Pancreas (tissue), 10 donors: ENCODE results near the gene CARS1. TPM values are rescaled to one million over a fixed set of nuclear protein-coding genes. Genes with fewer than 3 reads are reported as not detected.
"Not testable (repeated sequence)": the region's sequence is repeated elsewhere in the genome, so short reads cannot be mapped to it uniquely, and the experiment has no call there.

Experiments
- ATAC-seq, 4 donors: fragments of 200-7000 bp; cut with Tn5 transposase; one replicate each; pipeline versions ENCODE4 v1.8.0 to v1.9.1; 2020; ENCODE audit warnings: mild to moderate bottlenecking in 4 of 4, moderate library complexity in 4 of 4
- DNase-seq, 6 donors: peaks; one replicate each; pipeline ENCODE4 v3.0.0-alpha.2; 2020
- FAIRE-seq: peaks from 2 replicates; lab custom pipeline; 2012; peaks lifted over from hg19 to GRCh38; lab: Jason Lieb, UNC
- H3K27ac ChIP-seq, 4 donors: fragments of 200-600 bp; sonication (generic); 1 replicate in 3 of 4; 2 replicates in 1 of 4; pipeline versions ENCODE4 v1.5.0 to v1.8.0; 2020
- H3K27me3 ChIP-seq, 4 donors: fragments of 200-600 bp; one replicate each; pipeline ENCODE4 v1.8.0; 2021
- H3K36me3 ChIP-seq, 3 donors: fragments of 200-600 bp; sonication (generic) in 1 of 3; one replicate each; pipeline versions ENCODE4 v1.5.0 to v1.8.0; 2020 to 2021
- H3K4me1 ChIP-seq, 3 donors: fragments of 200-600 bp; one replicate each; pipeline ENCODE4 v1.8.0; 2021
- H3K4me3 ChIP-seq, 4 donors: fragments of 200-600 bp; sonication (generic) in 2 of 4; one replicate each; pipeline versions ENCODE4 v1.5.0 to v1.8.0; 2020 to 2021
- H3K9me3 ChIP-seq, 4 donors: fragments of 200-600 bp; one replicate each; pipeline ENCODE4 v1.8.0; 2021
- CTCF ChIP-seq, 4 donors: fragments of 200-600 bp; sonication (generic) in 3 of 4; IDR thresholded peaks; one replicate each; pipeline versions ENCODE4 v1.5.0 to v1.8.0; 2021; ENCODE audit warnings: antibody characterized with exemption in 4 of 4
- WGBS, 2 donors: extraction: QIAGEN DNeasy Blood & Tissue Kit; methylation state at CpG; one replicate each; pipeline ENCODE4 v1.1.7; 2013; 5-methylcytosine and 5-hydroxymethylcytosine counted together
- intact Hi-C, 3 donors: fragments of 100-400 bp; cut with DNase I; formaldehyde crosslinking; loops; one replicate each; pipeline versions ENCODE4 v1.11.1 to v1.14.2; 2022
- polyA plus RNA-seq, 2 donors: library from polyadenylated mRNA; stranded (reverse); fragments of 200-250 nt; gene quantifications; one replicate each; pipeline ENCODE4 v1.2.3, GENCODE V29; 2013
- total RNA-seq, 6 donors: library from RNA; stranded (reverse); fragmentation: NEBNext Ultra II Directional in 4 of 6; extraction: Animal tissue kit (Norgen Biotek cat#: 25700) in 4 of 6; gene quantifications; one replicate each; pipeline versions ENCODE4 v1.2.1 to v1.2.4, GENCODE V29; 2021 to 2023
- donor health status: healthy with polysubstance abuse.
- donor health status: DM: no; HTN: no; CAD: no; lungs with moderate emphysema.
- donor health status: DM: no; HTN: no; CAD: no.
- donor health status: control.
- donor health status: control.
- donor health status: Bipolar disorder and iron deficiency.
- donor health status: DM: yes; HTN: yes; CAD: no.
- donor health status: DM: no; HTN: no; CAD: no.
- donor health status: DM: no; HTN: no; CAD: no.
- donor health status: DM: yes; HTN: yes; CAD: no.

The CARS1 gene
- total and polyA plus RNA-seq, 8 donors = 14.8 to 65.0 (median 19.8) TPM

- no peak overlapping the region for H3K4me3 ChIP-seq
- intact Hi-C loops = no loop called here
- no peaks in the 10 kb centered on the region for H3K27me3 ChIP-seq
- TF ChIP-seq CTCF (IDR thresholded peaks at IDR 0.05) = no peak
- peak overlapping the region in 2 of 4 donors; percentile 4 to 19 for H3K27ac ChIP-seq
- FAIRE-seq (no peak), DNase-seq (peak; percentile 88 to 97 (median 93)), ATAC-seq (peak; percentile 97 to 99 (median 98))
- H3K4me1 ChIP-seq = peaks cover 0 to 10% (median 0%) of the 10 kb centered on the region in 3 donors
- H3K36me3 ChIP-seq = no peaks in the 10 kb centered on the region
- 38 to 49% methylated on average over 8 of the region's 8 CpGs for WGBS, 2 donors
- no peaks in the 10 kb centered on the region for H3K9me3 ChIP-seq
Measured at GRCh38 chr11:3074912-3075589, 17.8 kb upstream of the CARS1 start.

GRCh38 chr11:3073029-3073435 lies 15.8 kb upstream of the CARS1 start:
- DNase-seq (no peak), ATAC-seq (no peak), FAIRE-seq (no peak)
- no peak for TF ChIP-seq CTCF (IDR thresholded peaks at IDR 0.05)
- Histone ChIP-seq H3K9me3 (no peaks in the 10 kb centered on the region), H3K27me3 (no peaks in the 10 kb centered on the region), H3K4me1 (peaks cover 0 to 10% (median 0%) of the 10 kb centered on the region in 3 donors), H3K4me3 (no peak overlapping the region), H3K36me3 (no peaks in the 10 kb centered on the region), H3K27ac (no peak overlapping the region)
- WGBS, 2 donors = 82 to 90% methylated on average over 3 of the region's 3 CpGs
- intact Hi-C loops = no loop called here

- H3K27ac ChIP-seq = no peak overlapping the region
- H3K27me3 ChIP-seq = no peaks in the 10 kb centered on the region
- H3K9me3 ChIP-seq = no peaks in the 10 kb centered on the region
- no peaks in the 10 kb centered on the region for H3K36me3 ChIP-seq
- intact Hi-C loops = no loop called here
- no peak overlapping the region for H3K4me3 ChIP-seq
- WGBS, 2 donors = 82 to 84% methylated on average over 7 of the region's 8 CpGs
- FAIRE-seq (no peak), DNase-seq (no peak), ATAC-seq (no peak)
- no peaks in the 10 kb centered on the region for H3K4me1 ChIP-seq
- no peak for TF ChIP-seq CTCF (IDR thresholded peaks at IDR 0.05)
Measured at GRCh38 chr11:3069425-3069824, 12.2 kb upstream of the CARS1 start.

- H3K27me3 ChIP-seq, DNase-seq, H3K27ac ChIP-seq, H3K4me3 ChIP-seq, ATAC-seq, H3K4me1 ChIP-seq, intact Hi-C loops, H3K36me3 ChIP-seq, FAIRE-seq, H3K9me3 ChIP-seq: not testable (repeated sequence)
- WGBS, 2 donors = 90 to 91% methylated on average over 3 of the region's 3 CpGs
Measured at GRCh38 chr11:3066308-3066707, 9.1 kb upstream of the CARS1 start.

- H3K4me3 ChIP-seq, H3K36me3 ChIP-seq, intact Hi-C loops, H3K27me3 ChIP-seq, DNase-seq, FAIRE-seq, H3K9me3 ChIP-seq, H3K27ac ChIP-seq, ATAC-seq, H3K4me1 ChIP-seq: not testable (repeated sequence)
- 81 to 87% methylated on average over 6 of the region's 6 CpGs for WGBS, 2 donors
Measured at GRCh38 chr11:3064709-3065108, 7.5 kb upstream of the CARS1 start.

GRCh38 chr11:3063876-3064275 lies 6.7 kb upstream of the CARS1 start:
- H3K9me3 ChIP-seq, H3K36me3 ChIP-seq, FAIRE-seq, H3K27me3 ChIP-seq, H3K4me1 ChIP-seq, DNase-seq, intact Hi-C loops, H3K27ac ChIP-seq, ATAC-seq, H3K4me3 ChIP-seq: not testable (repeated sequence)
- WGBS, 2 donors = 78 to 80% methylated on average over 8 of the region's 8 CpGs

- H3K4me1 ChIP-seq, H3K9me3 ChIP-seq, H3K4me3 ChIP-seq, H3K36me3 ChIP-seq, DNase-seq, FAIRE-seq, H3K27ac ChIP-seq, intact Hi-C loops, H3K27me3 ChIP-seq, ATAC-seq: not testable (repeated sequence)
- 86 to 87% methylated on average over 4 of the region's 4 CpGs for WGBS, 2 donors
Measured at GRCh38 chr11:3063432-3063831, 6.2 kb upstream of the CARS1 start.
